HEK293 (cell line): Measurements from ENCODE around the gene ILK.

Experiments used
- CTCF ChIA-PET: fragments of 350-600 bp; formaldehyde crosslinking; extraction: SDS; loops from one replicate; lab custom pipeline; 2021; ENCODE audit warnings: antibody characterized with exemption; lab: Yijun Ruan, JAX
- POLR2A ChIA-PET: fragments of 300-600 bp; formaldehyde crosslinking; extraction: SDS; loops from one replicate; lab custom pipeline; 2020; ENCODE audit warnings: antibody characterized with exemption, inconsistent platforms; lab: Yijun Ruan, JAX
- H3K27ac ChIP-seq: fragments of 200-500 bp; sonication (Bioruptor generic); 2 replicates; pipeline ENCODE4 v1.5.1; 2014; ENCODE audit warnings: low read depth, low read length, control low read depth, inconsistent platforms; ENCODE audit errors: extremely low read depth
- H3K36me3 ChIP-seq, 2 experiments: fragments of 200-500 bp in 1 of 2; sonication (Bioruptor generic) in 1 of 2; 1 replicate in 1 of 2; 2 replicates in 1 of 2; pipeline ENCODE4 v1.5.1; 2014 to 2017; ENCODE audit warnings: inconsistent platforms in 2 of 2, low read length in 2 of 2; ENCODE audit not compliant: control insufficient read depth in 2 of 2, insufficient read depth in 1 of 2
- H3K4me1 ChIP-seq: fragments of 200-500 bp; sonication (Bioruptor generic); 2 replicates; pipeline ENCODE4 v1.5.1; 2014; ENCODE audit warnings: mild to moderate bottlenecking, low read length, inconsistent platforms; ENCODE audit not compliant: control insufficient read depth, insufficient read depth
- H3K4me3 ChIP-seq: 2 replicates; pipeline ENCODE4 v1.5.1; 2011; ENCODE audit warnings: low read depth, mild to moderate bottlenecking, control low read depth, low read length, moderate library complexity
- H3K9me3 ChIP-seq: fragments of 200-500 bp; sonication (Bioruptor generic); 2 replicates; pipeline ENCODE4 v1.5.1; 2014; ENCODE audit warnings: low read depth, low read length, inconsistent platforms; ENCODE audit not compliant: control insufficient read depth, insufficient read depth
- GLI4 ChIP-seq: fragments of 450-650 bp; formaldehyde crosslinking; IDR thresholded peaks from 2 replicates; pipeline ENCODE4 v1.5.1; 2016; ENCODE audit warnings: missing biosample characterization, missing genetic modification characterization
- GLIS1 ChIP-seq: fragments of 450-650 bp; formaldehyde crosslinking; IDR thresholded peaks from 2 replicates; pipeline ENCODE4 v1.5.1; 2016; ENCODE audit warnings: missing biosample characterization, missing genetic modification characterization
- KLF9 ChIP-seq: fragments of 450-650 bp; formaldehyde crosslinking; IDR thresholded peaks from 2 replicates; pipeline ENCODE4 v1.5.1; 2016; ENCODE audit warnings: missing biosample characterization, missing genetic modification characterization, low read depth
- YY1 ChIP-seq: fragments of 450-650 bp; formaldehyde crosslinking; IDR thresholded peaks from 2 replicates; pipeline ENCODE4 v1.5.1; 2018; ENCODE audit warnings: missing biosample characterization, missing genetic modification characterization
- ZBTB1 ChIP-seq: fragments of 450-650 bp; formaldehyde crosslinking; IDR thresholded peaks from 2 replicates; pipeline ENCODE4 v1.5.1; 2016; ENCODE audit warnings: missing biosample characterization, missing genetic modification characterization
- ZFHX2 ChIP-seq: fragments of 450-650 bp; formaldehyde crosslinking; conservative IDR thresholded peaks from 2 replicates; pipeline ENCODE4 v1.5.1; 2016; ENCODE audit warnings: missing biosample characterization, missing genetic modification characterization
- ZIC2 ChIP-seq: fragments of 450-650 bp; formaldehyde crosslinking; IDR thresholded peaks from 2 replicates; pipeline ENCODE4 v1.5.1; 2016; ENCODE audit warnings: missing biosample characterization, missing genetic modification characterization
- ZNF211 ChIP-seq: fragments of 450-650 bp; formaldehyde crosslinking; IDR thresholded peaks from 2 replicates; pipeline ENCODE4 v1.5.1; 2016; ENCODE audit warnings: low read depth, missing biosample characterization, missing genetic modification characterization
- ZNF24 ChIP-seq: fragments of 450-650 bp; formaldehyde crosslinking; IDR thresholded peaks from 2 replicates; pipeline ENCODE4 v1.5.1; 2016; ENCODE audit warnings: missing biosample characterization, missing genetic modification characterization
- ZNF341 ChIP-seq: fragments of 450-650 bp; formaldehyde crosslinking; IDR thresholded peaks from 2 replicates; pipeline ENCODE4; 2016; ENCODE audit warnings: low read depth, missing biosample characterization, missing genetic modification characterization
- ZNF362 ChIP-seq: fragments of 450-650 bp; formaldehyde crosslinking; IDR thresholded peaks from 2 replicates; pipeline ENCODE4 v1.5.1; 2016; ENCODE audit warnings: missing biosample characterization, missing genetic modification characterization
- ZNF398 ChIP-seq: fragments of 450-650 bp; formaldehyde crosslinking; IDR thresholded peaks from 2 replicates; pipeline ENCODE4 v1.5.1; 2017; ENCODE audit warnings: missing biosample characterization, missing genetic modification characterization
- ZNF76 ChIP-seq: fragments of 450-650 bp; formaldehyde crosslinking; IDR thresholded peaks from 2 replicates; pipeline ENCODE4; 2016; ENCODE audit warnings: low read depth, missing biosample characterization, missing genetic modification characterization, borderline replicate concordance
- TF ChIP-seq, protein P1 (sequence below): fragments of 450-650 bp; formaldehyde crosslinking; IDR thresholded peaks from 2 replicates; pipeline ENCODE4 v1.5.1; 2016; ENCODE audit warnings: missing biosample characterization, missing genetic modification characterization
- TF ChIP-seq, protein P2 (sequence below): fragments of 450-650 bp; formaldehyde crosslinking; IDR thresholded peaks from 2 replicates; pipeline ENCODE4 v1.5.1; 2017; ENCODE audit warnings: missing biosample characterization, missing genetic modification characterization

Gene ILK

GRCh38 chr11:6567371-6567745 is 36.2 kb upstream of the ILK start:
- H3K4me3 ChIP-seq, result no peak overlapping the region
- peaks cover 0 to 3% of the 10 kb centered on the region in 2 experiments; a peak in 1 of 3 replicates for H3K36me3 ChIP-seq
- H3K9me3 ChIP-seq, result no peaks in the 10 kb centered on the region
- no peak overlapping the region for H3K27ac ChIP-seq
- CTCF ChIA-PET, result interaction anchor here (1.5 kb wide), 1 partner anchor 205 kb away, joined by 5 read pairs; no protein-coding TSS in a partner anchor
- TF ChIP-seq ZNF211 (tag by site-specific recombination), result no peak
- no peak for TF ChIP-seq ZNF24 (tag by site-specific recombination)
- TF ChIP-seq, all 188 proteins: peak for 0
- POLR2A ChIA-PET, result no interaction called here
- H3K4me1 ChIP-seq, result no peaks in the 10 kb centered on the region

DNA sequence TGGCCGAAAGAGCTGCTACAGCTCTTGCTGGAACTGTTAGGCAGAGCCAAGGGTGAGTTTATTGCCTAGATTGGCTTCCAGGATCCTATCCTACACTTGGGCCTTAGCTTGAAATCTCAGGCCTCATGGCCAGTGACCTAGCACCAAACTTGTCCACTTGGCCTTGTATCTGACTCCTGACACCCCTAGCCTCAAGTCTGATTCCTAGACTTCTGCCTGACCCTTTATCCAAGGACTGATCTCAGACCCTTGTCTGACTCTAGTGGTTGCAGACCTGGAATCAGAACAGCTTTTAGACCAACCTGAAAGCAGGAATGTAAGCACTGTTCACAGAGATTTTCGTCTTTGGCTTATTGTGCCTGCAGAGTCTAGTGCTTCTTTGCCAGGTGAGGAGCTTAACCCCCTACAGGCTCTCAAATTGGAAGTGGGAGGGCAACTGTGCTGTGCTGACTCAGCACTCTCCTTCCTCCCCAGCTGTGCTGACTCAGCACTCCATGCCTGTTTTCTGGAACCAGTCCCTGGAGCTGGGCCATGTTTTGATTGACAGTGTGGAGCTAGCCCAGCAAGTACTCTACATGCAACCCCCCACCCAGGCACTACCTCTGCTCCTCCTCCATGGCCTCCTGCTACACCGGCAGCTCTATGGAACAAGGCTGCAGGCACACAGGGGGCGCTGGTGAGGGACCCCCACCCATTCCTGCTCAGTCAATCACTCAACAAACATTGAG is 35.2 kb upstream of the ILK start:
- TF ChIP-seq ZFHX2, result no peak
- TF ChIP-seq KLF9 (tag by site-specific recombination), result no peak
- TF ChIP-seq ZNF362, result no peak
- TF ChIP-seq YY1 (tag by site-specific recombination), result no peak
- TF ChIP-seq ZNF76 (tag by site-specific recombination), result no peak
- TF ChIP-seq, protein P1, sequence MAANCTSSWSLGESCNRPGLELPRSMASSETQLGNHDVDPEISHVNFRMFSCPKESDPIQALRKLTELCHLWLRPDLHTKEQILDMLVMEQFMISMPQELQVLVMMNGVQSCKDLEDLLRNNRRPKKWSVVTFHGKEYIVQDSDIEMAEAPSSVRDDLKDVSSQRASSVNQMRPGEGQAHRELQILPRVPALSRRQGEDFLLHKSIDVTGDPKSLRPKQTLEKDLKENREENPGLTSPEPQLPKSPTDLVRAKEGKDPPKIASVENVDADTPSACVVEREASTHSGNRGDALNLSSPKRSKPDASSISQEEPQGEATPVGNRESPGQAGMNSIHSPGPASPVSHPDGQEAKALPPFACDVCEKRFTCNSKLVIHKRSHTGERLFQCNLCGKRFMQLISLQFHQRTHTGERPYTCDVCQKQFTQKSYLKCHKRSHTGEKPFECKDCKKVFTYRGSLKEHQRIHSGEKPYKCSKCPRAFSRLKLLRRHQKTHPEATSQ (tag by site-specific recombination), result no peak
- 0 out of 2 replicates have a peak, but pooled peaks have one; percentile 9 for TF ChIP-seq ZNF398 (tag by site-specific recombination)
- TF ChIP-seq ZIC2 (tag by site-specific recombination), result peak; percentile 51
- TF ChIP-seq, protein P2, sequence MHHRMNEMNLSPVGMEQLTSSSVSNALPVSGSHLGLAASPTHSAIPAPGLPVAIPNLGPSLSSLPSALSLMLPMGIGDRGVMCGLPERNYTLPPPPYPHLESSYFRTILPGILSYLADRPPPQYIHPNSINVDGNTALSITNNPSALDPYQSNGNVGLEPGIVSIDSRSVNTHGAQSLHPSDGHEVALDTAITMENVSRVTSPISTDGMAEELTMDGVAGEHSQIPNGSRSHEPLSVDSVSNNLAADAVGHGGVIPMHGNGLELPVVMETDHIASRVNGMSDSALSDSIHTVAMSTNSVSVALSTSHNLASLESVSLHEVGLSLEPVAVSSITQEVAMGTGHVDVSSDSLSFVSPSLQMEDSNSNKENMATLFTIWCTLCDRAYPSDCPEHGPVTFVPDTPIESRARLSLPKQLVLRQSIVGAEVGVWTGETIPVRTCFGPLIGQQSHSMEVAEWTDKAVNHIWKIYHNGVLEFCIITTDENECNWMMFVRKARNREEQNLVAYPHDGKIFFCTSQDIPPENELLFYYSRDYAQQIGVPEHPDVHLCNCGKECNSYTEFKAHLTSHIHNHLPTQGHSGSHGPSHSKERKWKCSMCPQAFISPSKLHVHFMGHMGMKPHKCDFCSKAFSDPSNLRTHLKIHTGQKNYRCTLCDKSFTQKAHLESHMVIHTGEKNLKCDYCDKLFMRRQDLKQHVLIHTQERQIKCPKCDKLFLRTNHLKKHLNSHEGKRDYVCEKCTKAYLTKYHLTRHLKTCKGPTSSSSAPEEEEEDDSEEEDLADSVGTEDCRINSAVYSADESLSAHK (tag by site-specific recombination), result no peak
- TF ChIP-seq GLIS1, result 0 out of 2 replicates have a peak, but pooled peaks have one; percentile 41
- no peak for TF ChIP-seq GLI4 (tag by site-specific recombination)
- TF ChIP-seq ZNF341 (tag by site-specific recombination), result no peak
- TF ChIP-seq ZBTB1 (tag by site-specific recombination), result no peak
- no peaks in the 10 kb centered on the region for H3K4me1 ChIP-seq
- H3K27ac ChIP-seq, result no peak overlapping the region
- H3K4me3 ChIP-seq, result no peak overlapping the region
- H3K9me3 ChIP-seq, result no peaks in the 10 kb centered on the region
- ChIA-PET CTCF (interaction anchor here (0.6 to 1.6 kb wide), 5 partner anchors 12 to 1553 kb away, joined by 3 to 5 read pairs (median 4); no protein-coding TSS in a partner anchor), POLR2A (no interaction called here)
- H3K36me3 ChIP-seq, result peaks cover 0 to 3% of the 10 kb centered on the region in 2 experiments; a peak in 1 of 3 replicates
